GM19463 (cell line): ENCODE results near the gene SASS6.
A peak's percentile ranks its signal among the peaks of the same experiment; 100 is the strongest.

Experiments used
- ATAC-seq: cut with Tn5 transposase; IDR thresholded peaks from one replicate; pipeline ENCODE4 v1.9.1; 2021; ENCODE audit warnings: mild to moderate bottlenecking, moderate library complexity; ENCODE audit not compliant: unreplicated experiment

The SASS6 gene

GRCh38 chr1:100132566-100133477 is at the start of gene SASS6, which contains the start of gene TRMT13:
Gene SASS6, minus strand, starts transcription at chr1:100132930. Its CDS starts 116 bp downstream, at chr1:100132814.
Gene TRMT13, plus strand, starts transcription at chr1:100133163. Its CDS starts 6 bp downstream, at chr1:100133169.
- peak; percentile 90 for ATAC-seq

GRCh38 chr1:100178091-100178490 is 45.4 kb upstream of the SASS6 start, which contains the start of gene LRRC39:
Gene LRRC39, minus strand, starts transcription at chr1:100178256. Its CDS starts 9,740 bp downstream, at chr1:100168516.
- ATAC-seq, result no peak

GRCh38 chr1:100177295-100178041 is 44.7 kb upstream of the SASS6 start:
- ATAC-seq, result no peak

GRCh38 chr1:100168051-100168450 is 35.3 kb upstream of the SASS6 start:
- ATAC-seq, result no peak

DNA sequence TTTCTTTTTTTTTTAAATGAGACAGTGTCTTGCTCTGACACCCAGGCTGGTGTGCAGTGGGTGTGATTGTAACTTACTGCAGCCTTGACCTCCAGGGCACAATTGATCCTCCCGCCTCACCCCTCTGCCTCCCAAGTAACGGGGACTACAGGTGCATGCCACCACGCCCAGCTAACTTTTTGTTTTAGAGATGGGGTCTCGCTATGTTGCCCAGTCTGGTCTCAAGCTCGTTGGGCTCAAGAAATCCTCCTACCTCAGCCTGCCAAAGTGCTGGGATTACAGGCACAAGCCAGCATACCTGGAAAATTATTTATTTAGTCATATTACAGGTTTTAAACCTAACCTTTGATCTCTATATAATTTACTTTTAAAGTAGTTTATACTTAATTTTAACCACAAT is 32.0 kb upstream of the SASS6 start:
- no peak for ATAC-seq

DNA sequence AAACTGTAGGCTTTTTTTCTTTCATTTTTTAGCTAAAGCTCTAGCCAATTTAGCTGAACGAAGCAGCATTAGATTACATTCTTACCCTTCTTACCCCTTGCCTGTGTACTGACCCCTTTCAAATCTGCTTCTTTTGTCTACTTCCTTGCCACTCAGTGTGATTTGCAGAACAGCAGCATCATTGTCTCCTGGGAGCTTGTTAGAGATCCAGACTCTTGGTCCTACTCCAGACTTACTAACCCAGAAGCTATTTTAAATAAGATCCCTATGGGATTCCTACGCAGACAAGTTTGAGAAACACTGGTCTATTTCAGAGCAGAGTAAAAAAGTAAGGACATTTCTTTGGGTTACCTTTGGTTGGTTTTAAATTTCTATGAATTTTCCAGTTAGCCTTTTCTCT is 31.5 kb upstream of the SASS6 start:
- no peak for ATAC-seq

GRCh38 chr1:100162881-100163280 is 30.2 kb upstream of the SASS6 start:
- no peak for ATAC-seq

- peak; percentile 94 for ATAC-seq
Measured at GRCh38 chr1:100152271-100152670, 19.5 kb upstream of the SASS6 start.

GRCh38 chr1:100151679-100152078 is 18.9 kb upstream of the SASS6 start:
- ATAC-seq, result no peak

DNA sequence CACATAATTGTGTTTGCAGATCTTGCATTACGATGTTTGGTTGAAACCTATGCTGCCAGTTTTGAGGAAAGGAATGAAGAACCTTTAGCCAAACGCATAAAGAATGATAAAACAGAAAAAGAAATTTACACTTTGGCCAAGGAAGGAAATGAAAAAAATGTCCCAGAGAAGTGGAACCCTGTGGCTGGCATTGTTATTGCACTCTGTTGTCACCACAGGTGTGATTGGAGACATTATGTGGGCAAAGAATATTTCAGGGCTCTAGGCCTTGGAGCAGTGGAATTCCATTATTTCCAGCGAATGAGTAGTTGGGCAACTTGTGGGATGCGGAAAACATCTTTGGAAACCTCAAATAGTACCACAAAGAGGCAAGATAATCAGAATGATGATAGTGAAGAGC is 15.1 kb upstream of the SASS6 start:
- ATAC-seq, result no peak

DNA sequence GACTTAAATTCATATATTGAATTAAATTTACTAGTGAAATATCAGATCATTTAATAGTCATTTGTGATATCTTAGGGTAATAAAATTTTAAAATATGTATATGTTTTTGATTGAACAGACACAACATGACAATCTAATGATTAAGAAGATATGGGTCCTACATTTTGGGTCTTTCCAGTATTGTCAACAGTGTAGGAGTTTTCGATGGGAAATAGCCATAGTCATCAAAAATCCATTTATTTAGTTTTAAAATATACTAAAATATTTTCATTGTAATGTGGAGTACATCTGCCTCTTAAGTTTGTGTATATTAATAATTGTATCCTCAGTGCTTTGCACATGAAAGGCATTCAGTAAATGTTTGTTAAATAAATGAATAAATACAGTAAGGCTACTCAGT is 14.2 kb upstream of the SASS6 start:
- no peak for ATAC-seq

DNA sequence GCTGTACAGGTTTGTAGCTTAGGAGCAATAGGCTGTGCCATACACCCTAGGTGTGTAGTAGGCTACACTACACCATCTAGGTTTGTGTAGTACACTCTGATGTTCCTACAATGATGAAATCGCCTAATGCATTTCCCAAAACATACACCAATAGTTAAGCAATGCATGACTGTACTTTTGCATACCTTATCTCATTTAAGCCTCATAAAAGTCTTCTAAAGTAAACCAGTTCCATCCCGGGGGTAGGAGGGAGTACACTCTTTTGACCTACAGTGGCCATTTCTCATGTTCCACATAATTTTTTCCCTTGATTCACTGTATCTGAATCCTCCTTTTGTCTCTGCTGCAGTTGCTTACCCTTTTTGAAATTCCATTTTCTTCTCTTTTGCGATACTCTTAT is 12.4 kb upstream of the SASS6 start:
- no peak for ATAC-seq

DNA sequence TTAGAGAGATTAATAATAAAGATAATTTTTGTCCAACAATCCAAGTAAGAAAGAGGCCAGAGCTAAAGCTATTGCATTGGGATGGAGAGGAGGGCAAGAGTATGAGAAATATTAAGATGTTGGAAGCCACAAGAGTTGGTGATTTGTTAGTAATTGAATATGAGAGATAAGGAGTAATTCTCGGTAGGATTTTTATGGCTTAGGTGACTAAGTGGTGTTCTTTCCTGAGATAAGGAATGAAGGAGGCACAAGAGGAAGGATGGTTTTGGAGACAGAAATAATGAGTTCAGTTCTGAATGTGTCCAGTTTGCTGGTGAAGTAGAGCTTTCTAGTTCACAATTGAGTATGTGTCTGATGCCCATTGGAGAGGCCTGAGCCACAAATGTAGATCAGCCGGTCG is 9.6 kb upstream of the SASS6 start:
- ATAC-seq, result no peak

- ATAC-seq, result no peak
Measured at GRCh38 chr1:100141192-100141591, 8.5 kb upstream of the SASS6 start.

- ATAC-seq, result no peak
Measured at GRCh38 chr1:100137602-100138001, 4.9 kb upstream of the SASS6 start.

DNA sequence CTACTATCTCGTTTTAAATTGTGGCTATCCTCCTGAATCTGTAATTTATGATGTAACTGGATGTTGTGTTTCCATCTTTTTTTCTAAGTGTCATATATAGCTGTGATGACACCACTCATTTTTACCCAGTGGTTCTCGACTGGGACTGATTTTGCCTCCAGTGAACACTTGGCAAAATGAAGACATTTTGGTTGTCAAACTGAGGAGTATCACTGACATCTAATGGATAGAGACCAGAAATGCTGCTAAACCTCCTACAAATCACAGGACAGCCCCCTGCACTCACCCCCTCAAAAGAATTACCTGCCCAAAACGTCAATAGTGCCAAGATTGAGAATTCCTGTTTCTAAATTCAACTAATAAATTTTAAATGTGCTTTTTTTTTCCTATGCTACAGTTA is 2.1 kb upstream of the SASS6 start:
- no peak for ATAC-seq

GRCh38 chr1:100131623-100132022 is 1.1 kb downstream of the SASS6 start:
- ATAC-seq, result no peak

GRCh38 chr1:100130552-100131077 is 2.1 kb downstream of the SASS6 start:
- no peak for ATAC-seq

DNA sequence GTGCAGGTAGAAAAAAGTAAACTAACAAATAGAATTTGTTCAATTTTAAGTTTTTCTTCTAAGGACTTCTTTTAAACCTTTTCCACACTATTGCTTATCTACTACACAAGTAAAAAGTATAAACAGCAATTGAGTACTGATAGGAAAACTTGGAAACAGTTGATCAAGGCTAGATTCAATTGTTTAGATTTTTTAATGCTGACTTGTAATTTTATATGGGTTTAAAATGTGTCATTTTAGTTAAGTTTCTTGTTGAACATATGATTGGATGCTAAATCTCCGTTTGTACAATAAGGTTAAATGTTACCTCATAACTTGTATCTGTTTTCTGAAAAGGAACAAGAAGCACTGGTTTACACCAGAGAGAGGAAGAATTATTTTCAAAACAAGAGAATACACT is 5.5 kb downstream of the SASS6 start:
- no peak for ATAC-seq

- no peak for ATAC-seq
Measured at GRCh38 chr1:100122177-100122576, 10.6 kb downstream of the SASS6 start.

DNA sequence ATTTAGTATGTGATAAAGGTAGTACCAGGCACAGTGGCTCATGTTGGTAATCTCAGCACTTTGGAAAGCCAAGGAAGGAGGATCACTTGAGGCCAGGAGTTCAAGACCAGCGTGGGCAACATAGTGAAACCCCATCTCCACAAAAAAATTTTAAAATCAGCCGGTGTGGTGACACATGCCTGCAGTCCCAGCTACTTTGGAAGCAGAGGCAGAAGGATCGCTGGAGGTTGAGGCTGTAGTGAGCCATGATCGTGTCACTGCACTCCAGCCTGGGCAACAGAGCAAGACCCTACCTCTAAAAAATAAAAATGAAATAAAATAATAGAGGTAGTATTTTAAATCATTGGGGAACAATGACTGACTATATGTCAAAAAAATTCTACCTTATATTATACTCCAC is 17.2 kb downstream of the SASS6 start:
- ATAC-seq, result no peak
